GM20000 (cell line): ENCODE data around the gene MAMLD1.

Experiments used
- DNase-seq: peaks from one replicate; pipeline ENCODE4 v3.0.0; 2012; ENCODE audit warnings: low spot score
- CTCF ChIP-seq: IDR thresholded peaks from 2 replicates; pipeline ENCODE4 v1.5.1; 2012; ENCODE audit warnings: mild to moderate bottlenecking, control low read depth; ENCODE audit errors: extremely low read depth, missing control alignments

MAMLD1 gene

DNA sequence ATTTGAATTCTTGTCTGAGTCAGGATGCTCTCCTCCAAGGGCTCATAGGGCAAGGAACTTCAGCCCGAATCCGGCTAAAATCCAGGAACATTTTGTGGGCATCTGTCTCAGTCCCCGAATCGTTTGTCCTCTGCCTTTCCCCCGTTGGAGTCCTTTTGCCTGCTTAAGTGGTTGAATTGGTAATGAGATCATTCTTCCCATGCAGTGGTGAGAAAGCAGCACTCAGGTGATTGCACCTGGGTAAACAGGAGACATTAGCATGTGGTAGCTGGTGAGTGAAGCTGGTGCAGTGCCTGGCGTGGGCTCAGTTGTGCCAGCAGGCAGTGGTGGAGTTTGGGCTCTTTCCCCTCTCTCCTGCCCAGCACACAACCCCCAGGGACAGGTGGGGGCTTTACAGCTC is 143.4 kb downstream of the MAMLD1 start:
- no peak for DNase-seq
- TF ChIP-seq CTCF, result no peak

- no peak for DNase-seq
- no peak for TF ChIP-seq CTCF
Observed at GRCh38 chrX:150507251-150507856, 144.2 kb downstream of the MAMLD1 start.

DNA sequence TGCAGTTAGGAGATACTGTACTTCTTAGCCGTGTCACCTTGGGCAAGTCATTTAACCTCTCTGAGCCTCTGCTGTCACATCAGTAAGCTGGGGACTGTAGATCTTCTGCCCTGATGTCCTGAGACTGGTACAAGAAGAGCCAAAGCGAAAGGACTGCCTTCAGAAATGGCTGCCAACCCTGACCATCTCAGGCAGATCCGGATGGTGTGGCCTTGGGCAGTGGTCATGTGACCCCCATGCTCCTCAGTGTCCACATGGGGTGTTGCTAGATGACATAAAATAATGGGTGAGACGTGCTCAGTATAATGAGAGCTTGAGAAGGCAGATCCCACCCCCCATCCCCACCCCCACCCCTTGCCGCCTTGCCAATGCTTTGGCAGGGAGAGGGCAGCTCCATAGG is 144.9 kb downstream of the MAMLD1 start:
- no peak for DNase-seq
- TF ChIP-seq CTCF, result no peak

- no peak for TF ChIP-seq CTCF
Observed at GRCh38 chrX:150508451-150509367, 145.6 kb downstream of the MAMLD1 start.

DNA sequence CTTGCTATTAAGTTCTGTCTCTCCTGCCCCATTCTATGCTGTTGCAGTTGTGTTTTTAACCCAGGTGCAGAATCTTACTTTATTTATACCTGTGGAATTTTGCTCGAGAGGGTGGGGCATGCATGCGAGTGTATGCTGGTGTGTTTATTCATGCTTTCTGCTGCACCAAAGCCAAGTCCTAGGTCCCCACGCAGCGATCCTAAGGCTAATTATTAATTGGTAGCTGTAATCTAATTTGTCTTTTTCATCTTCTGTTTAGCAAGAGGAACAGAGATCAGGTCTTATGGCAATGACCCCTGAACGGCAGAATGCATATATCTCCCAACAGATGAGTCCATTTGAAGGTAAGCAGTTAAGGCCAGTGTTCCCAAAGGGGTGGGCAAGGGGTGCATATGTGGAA is 146.6 kb downstream of the MAMLD1 start:
- TF ChIP-seq CTCF, result no peak
- DNase-seq, result no peak

More at GRCh38 chrX:150508451-150509367, 145.6 kb downstream of the MAMLD1 start:
- no peak for DNase-seq

DNA sequence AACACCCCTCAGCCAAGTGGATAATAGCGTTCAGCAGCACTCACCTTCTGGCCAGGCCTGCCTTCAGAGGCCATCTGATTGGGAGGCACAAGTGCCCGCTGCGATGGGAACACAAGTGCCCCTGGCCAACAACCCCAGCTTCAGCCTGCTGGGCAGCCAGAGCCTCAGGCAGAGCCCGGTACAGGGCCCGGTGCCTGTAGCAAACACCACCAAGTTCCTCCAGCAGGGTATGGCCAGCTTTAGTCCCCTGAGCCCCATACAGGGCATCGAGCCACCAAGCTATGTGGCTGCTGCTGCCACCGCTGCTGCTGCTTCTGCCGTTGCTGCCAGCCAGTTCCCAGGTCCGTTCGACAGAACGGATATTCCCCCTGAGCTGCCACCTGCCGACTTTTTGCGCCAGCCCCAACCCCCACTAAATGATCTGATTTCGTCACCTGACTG is 149.4 kb downstream of the MAMLD1 start:
- no peak for TF ChIP-seq CTCF
- DNase-seq, result no peak

DNA sequence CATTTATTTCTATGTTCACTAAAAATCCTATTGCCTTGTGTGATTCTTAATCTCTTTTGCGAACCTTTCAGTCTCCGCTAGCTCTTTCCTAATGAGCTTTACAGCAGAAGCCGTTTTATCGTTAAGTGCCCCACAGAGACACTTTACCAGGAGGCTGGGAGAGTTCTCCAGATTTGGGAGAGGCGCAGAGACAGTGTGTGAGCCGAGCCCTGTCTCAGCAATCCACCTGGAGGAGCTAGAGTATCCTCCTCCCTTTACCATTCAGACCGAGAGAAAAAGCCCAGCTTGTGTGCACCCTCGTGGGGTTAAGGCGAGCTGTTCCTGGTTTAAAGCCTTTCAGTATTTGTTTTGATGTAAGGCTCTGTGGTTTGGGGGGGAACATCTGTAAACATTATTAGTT is 150.4 kb downstream of the MAMLD1 start:
- no peak for DNase-seq
- no peak for TF ChIP-seq CTCF
